ENCODE data around the gene PIK3C2G.

DNA sequence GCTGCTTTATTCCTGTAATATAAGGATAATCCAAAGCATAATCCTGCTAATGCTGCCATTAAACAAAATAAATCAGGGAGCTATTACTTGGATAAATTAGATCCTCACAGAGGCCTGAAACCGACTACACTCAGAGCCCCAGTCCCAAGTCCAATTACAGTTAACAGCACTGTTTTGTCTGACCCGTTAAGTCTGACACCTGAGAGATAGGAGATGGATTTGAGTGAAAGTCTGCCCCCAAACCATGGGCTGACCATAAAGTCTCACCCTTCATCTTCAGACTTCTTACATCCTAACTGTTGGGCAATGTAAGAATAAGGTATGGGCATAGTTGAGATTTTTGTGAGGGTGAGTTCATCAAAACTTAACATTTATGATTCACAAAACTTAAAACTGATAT lies 294.8 kb downstream of the PIK3C2G start:
- TF ChIP-seq, protein P1, sequence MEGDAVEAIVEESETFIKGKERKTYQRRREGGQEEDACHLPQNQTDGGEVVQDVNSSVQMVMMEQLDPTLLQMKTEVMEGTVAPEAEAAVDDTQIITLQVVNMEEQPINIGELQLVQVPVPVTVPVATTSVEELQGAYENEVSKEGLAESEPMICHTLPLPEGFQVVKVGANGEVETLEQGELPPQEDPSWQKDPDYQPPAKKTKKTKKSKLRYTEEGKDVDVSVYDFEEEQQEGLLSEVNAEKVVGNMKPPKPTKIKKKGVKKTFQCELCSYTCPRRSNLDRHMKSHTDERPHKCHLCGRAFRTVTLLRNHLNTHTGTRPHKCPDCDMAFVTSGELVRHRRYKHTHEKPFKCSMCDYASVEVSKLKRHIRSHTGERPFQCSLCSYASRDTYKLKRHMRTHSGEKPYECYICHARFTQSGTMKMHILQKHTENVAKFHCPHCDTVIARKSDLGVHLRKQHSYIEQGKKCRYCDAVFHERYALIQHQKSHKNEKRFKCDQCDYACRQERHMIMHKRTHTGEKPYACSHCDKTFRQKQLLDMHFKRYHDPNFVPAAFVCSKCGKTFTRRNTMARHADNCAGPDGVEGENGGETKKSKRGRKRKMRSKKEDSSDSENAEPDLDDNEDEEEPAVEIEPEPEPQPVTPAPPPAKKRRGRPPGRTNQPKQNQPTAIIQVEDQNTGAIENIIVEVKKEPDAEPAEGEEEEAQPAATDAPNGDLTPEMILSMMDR (conservative IDR thresholded peaks at IDR 0.05; ENCODE audit: low read depth, low read length) = no peak
- no peak for TF ChIP-seq EZH2 (IDR thresholded peaks at IDR 0.05; ENCODE audit: borderline replicate concordance, low read depth, low read length, poor library complexity, severe bottlenecking)

Data from A673 (cell line).